T-helper 1 cell treated with Interleukin-12 subunit alpha and Interleukin-12 subunit beta and Interleukin-4 antibody, amounts not matched to agents 30 ng/mL and 1 ng/mL, for 36 hours (primary cell): ENCODE data around the gene BRD4. TPM values are rescaled to one million over a fixed set of nuclear protein-coding genes. Genes with fewer than 3 reads are reported as not detected.

Source experiments
- intact Hi-C: fragments of 100-400 bp; cut with micrococcal nuclease; formaldehyde crosslinking; loops from one replicate; pipeline ENCODE4 v1.15.1; 2024
- total RNA-seq: library from RNA; stranded (reverse); gene quantifications from 2 replicates; pipeline ENCODE4 v1.2.3, GENCODE V29; 2022

Gene BRD4
- total RNA-seq, 1 donor from 2014 or later: 126 TPM

GRCh38 chr19:15274477-15274876, 57.9 kb downstream of the BRD4 start:
- intact Hi-C loops: no loop called here

- intact Hi-C loops: no loop called here
These were observed 62.5 kb downstream of the BRD4 start for GRCh38 chr19:15269806-15270205.

- intact Hi-C loops: no loop called here
These were observed 63.4 kb downstream of the BRD4 start for GRCh38 chr19:15268928-15269253.

GRCh38 chr19:15268192-15268927, 64.0 kb downstream of the BRD4 start:
- intact Hi-C loops: no loop called here

- intact Hi-C loops: no loop called here
These were observed 65.7 kb downstream of the BRD4 start for GRCh38 chr19:15266683-15267082.

- intact Hi-C loops: loop anchor here (2.0 kb wide), 1 partner anchor 65 kb away; no protein-coding TSS in a partner anchor
These were observed 66.5 kb downstream of the BRD4 start for GRCh38 chr19:15265850-15266248.

- intact Hi-C loops: loop anchor here (2.0 kb wide), 1 partner anchor 65 kb away; no protein-coding TSS in a partner anchor
These were observed 67.0 kb downstream of the BRD4 start for GRCh38 chr19:15265214-15265849.

- intact Hi-C loops: loop anchor here (1.0 to 2.0 kb wide), 3 partner anchors 66 to 154 kb away; no protein-coding TSS in a partner anchor
These were observed 67.5 kb downstream of the BRD4 start for GRCh38 chr19:15264933-15265206.

GRCh38 chr19:15264061-15264932, 68.0 kb downstream of the BRD4 start:
- intact Hi-C loops: loop anchor here (1.0 to 2.0 kb wide), 3 partner anchors 67 to 155 kb away; no protein-coding TSS in a partner anchor

- intact Hi-C loops: no loop called here
These were observed 68.9 kb downstream of the BRD4 start for GRCh38 chr19:15263361-15263985.

GRCh38 chr19:15262011-15262410, 70.3 kb downstream of the BRD4 start:
- intact Hi-C loops: no loop called here

- intact Hi-C loops: no loop called here
These were observed 71.4 kb downstream of the BRD4 start for GRCh38 chr19:15260939-15261338.

GRCh38 chr19:15259907-15260306, 72.4 kb downstream of the BRD4 start:
- intact Hi-C loops: no loop called here

- intact Hi-C loops: no loop called here
These were observed 74.6 kb downstream of the BRD4 start for GRCh38 chr19:15257782-15258181.

- intact Hi-C loops: no loop called here
These were observed 75.5 kb downstream of the BRD4 start for GRCh38 chr19:15256708-15257331.

- intact Hi-C loops: no loop called here
These were observed 76.9 kb downstream of the BRD4 start for GRCh38 chr19:15255359-15255990.

- intact Hi-C loops: no loop called here
These were observed 77.8 kb downstream of the BRD4 start for GRCh38 chr19:15254547-15254946.

- intact Hi-C loops: no loop called here
These were observed 78.8 kb downstream of the BRD4 start for GRCh38 chr19:15253513-15253912.

GRCh38 chr19:15253061-15253460, 79.3 kb downstream of the BRD4 start:
- intact Hi-C loops: no loop called here

GRCh38 chr19:15252398-15253018, 79.8 kb downstream of the BRD4 start:
- intact Hi-C loops: no loop called here
